ENCODE measurements around the gene GABRB1. TPM values are rescaled to one million over a fixed set of nuclear protein-coding genes. Genes with fewer than 3 reads are reported as not detected.

GABRB1 gene
- not detected for total RNA-seq (ENCODE audit: insufficient read depth, low replicate concordance)

DNA sequence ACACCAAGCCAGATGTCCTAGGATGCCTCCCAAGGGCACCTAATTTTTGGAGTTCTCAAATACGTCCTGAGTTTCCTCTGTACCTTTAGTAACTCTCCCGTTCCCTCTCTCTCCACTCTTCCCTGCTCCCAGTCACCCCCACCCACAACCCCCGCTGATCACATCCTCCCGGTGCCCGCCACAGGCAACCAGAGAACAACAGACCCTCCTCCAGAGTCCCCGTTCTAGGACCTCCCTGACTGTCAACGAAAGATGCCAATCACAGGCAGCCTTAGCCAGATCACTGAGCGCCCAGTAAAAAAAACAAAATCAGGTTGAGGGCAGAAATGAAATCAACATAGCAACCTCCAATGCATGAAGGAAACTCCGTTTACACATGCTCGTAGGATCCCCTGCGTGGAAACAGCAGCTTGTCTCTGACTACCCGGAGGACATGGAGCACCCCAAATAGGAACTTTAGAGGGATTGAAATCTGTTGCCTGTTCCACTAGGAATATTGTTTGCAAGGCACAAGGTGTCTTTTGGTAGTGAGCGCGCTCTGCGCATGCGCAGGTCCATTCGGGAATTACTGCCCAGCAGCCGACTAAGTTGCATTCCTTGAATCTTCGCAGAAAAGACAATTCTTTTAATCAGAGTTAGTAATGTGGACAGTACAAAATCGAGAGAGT, at the start of gene GABRB1:
GABRB1 (plus strand) TSS at position 557 of the 668 bp plus-strand sequence.
- DNase-seq (ENCODE audit: low spot score) = peak; percentile 58

DNA sequence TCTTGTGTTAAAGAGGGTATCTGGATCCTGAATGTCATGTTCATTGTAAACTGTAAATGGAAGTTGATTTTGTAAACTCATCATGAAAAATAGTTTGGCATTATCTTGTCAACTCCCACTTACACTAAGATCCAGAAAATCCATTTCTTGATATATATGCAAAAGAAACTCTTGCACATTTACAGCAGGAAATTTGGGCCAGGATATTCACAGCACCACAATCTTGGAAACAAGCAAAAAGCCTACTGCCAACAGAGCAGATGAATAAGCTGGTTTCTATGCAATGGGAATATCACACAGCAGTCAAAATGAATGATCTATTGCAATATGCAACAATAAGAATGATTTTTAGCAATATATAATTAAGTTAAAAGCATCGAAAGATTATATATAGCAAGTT, 46.6 kb upstream of the GABRB1 start:
- DNase-seq (ENCODE audit: low spot score) = no peak

DNA sequence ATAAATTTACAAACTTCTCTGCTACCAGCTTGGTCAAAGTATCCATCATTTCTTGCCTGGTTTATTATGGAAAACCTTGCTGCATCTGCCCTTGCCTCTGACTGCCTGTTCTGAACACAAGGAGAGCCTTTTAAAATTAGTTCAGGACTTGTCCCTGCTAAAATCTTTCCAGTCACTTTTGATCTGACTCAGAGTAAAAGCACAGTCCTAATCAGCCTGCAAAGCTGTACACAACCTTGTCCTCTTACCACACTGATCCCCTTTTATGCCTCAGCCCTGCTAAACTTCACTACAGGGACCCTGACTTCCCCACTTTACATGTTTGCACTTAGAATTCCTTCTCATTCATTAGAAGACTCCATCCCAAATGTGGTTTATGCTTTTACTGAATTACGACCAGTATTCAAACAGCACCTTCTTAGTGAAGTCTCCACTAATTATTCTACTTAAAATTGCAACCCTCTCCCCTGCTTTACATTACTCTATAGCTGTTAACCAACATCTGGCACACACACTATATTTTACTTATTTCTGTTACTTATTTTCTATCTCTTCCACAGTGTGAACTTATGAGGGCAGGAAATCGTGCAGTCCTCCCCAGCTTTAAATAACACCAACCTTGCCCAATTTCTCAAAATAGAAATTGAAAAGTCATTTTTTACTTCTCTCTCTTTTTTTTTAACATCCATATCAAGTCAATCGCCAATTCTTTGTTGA, 44.3 kb upstream of the GABRB1 start:
- DNase-seq (ENCODE audit: low spot score) = no peak

DNA sequence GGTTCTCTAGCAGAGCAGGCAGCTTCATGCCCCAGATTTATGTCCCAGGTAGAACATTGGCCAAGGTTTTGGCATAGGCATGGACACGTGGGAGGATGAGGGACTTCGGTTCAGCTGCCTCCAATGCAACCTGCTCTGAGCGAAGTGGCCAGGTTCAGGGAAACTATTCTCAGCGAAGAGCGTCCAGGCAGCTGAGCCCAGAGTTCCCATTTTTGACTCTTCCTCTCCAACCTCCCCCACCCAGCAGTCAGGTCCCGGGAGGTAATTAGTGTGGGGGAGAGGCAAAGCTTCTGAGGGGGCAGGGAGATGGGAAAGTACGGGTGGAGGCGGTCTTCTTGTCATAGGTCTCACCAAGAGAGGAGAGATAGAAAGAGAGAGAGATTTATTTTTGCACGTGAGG, 39.0 kb upstream of the GABRB1 start:
- DNase-seq (ENCODE audit: low spot score) = no peak

DNA sequence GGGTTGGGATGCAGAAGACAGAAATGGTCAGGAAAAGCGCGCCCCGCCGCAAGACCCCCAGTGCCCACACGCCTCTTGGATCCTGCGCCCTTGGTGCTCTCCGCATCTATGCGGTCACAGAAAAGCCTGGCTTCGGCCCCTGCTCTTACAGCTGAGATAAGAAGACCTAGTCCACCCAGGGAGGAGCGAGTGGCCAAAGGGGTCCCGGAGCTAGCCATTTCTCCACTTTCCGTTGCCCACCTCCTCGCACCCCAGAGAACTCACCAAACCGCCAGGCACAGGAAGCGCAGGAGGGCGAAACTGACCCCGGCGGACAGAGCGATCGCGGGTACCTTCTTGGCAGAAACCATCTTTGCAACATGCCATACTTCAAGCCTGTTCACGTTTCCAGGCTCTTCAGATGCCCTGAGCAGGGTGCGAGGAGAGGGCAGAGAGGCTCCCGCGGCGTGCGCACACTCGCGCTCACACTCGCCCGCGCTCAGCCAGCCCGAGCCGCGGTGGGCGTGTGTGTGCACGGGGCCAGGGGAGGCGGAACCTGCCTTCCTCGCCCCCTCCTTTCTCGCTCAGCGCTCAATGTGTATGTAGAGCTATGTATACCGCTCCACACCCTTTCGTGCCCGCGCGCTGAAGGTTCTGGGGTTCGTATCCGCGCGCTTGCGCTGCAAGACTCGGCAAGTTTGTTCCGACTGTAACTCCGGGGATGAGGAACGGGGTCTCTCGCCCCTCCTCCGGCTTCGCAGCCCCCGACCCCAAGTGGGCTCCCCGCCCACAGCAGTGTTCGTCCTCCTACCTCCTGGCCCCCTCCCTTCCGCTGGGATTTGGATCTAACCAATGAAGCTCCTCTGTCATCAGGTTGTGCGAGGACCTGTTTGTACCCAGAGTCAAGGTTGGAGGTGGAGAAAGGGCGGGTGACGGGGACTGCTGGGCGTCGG, 38.0 kb upstream of the GABRB1 start, which contains the start of gene GABRA4:
GABRA4 (minus strand) TSS at position 507 of the 932 bp plus-strand sequence; CDS start at position 350, 157 bp downstream.
- DNase-seq (ENCODE audit: low spot score) = no peak

DNA sequence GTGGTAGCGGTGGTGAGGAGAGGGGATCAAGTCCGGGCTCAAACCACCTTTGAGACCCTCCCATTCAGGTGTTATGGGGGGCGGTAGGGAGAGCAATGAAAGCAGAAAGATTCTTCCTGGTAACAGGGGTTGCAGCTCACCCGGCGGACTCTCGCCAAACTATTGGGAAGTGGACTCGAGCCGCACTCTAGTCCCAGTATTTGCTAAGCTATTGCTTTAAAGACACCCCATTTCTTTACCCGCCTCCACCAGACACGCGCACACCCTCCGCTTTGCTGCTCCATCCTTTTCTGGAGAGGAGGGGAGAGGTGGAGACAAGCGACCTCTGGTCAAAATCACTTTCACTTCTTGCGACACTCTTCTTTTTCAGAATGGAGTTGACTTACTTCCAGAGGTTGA, 37.4 kb upstream of the GABRB1 start:
- no peak for DNase-seq (ENCODE audit: low spot score)

DNA sequence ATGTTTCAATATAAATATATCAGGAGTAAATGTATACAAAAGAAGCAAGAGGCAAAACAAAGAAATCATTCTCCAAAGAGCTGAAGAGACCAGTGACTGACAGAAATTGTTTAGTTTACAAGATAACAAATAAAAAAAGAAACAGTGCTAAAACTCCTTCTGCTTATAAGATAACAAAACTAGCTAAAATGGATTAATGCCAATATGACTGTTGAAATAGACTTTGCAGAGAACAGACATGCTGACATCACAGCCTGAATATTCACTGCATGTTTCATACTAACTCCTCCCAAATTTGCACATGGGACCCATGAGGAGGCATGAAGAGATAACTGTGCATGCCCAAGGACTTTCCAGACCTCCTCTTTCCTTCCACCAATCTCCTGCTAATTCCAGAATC, 31.8 kb upstream of the GABRB1 start:
- DNase-seq (ENCODE audit: low spot score) = no peak

DNA sequence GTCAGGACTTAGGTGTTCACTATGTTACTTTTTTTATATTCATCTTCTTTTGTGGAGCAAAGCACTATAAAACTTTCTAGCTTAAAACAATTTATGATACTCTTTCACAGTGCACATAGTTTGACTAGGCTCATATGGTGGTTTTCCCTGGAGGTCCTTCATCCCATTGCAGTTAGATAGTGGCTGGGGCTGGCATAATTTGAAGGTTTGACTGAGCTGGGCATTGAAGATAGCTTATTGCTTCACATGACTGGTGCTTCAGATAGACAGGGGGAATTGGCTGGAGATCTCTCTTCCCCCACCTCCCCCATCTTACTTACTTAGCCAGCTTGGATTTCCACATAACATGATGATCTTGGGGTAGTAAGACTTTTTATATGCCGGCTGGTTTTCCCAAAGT, 31.0 kb upstream of the GABRB1 start:
- no peak for DNase-seq (ENCODE audit: low spot score)

DNA sequence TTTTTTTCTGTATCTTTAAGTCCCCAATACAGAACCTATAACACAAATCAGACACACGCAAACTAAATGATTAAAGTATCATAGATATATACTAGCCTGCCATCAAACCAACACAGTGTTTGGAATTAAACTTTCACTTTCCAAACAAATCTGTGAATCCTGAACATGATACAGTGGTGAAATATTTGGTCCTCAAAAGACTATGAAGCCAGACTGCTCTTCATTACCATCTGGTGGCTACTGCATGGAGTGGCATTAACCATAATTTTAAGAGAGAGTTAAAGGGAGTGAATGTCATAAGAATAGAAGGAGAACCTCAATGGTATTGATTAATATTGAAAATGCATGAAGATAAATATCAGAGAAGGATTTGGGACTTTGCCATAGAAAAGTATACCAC, 28.8 kb upstream of the GABRB1 start:
- no peak for DNase-seq (ENCODE audit: low spot score)

DNA sequence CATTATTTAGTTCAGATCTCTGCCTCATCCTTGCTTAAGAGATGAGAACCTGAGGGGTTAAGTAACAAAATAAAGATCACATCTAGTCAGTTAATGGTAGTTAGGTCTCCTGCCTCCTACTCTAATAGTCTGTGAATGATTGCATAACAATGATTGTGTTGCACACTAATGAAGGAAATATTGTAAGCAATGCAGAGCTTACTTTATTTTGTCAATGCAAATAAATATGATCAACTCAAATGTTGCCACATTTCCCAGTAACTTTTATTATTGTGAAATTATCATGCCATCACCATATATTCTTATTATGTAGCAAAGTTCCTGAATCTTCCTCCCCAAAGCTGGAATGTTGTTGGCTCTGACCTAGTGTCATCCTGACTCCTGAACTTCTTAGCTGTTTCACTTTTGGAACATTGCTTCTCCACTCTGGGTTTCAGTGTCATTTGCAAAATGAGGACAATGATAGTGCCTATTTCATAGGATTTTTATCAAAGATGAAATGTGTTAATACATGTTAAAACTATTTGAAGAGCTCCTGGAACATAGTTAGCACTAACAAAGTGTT, 20.9 kb upstream of the GABRB1 start:
- no peak for DNase-seq (ENCODE audit: low spot score)

DNA sequence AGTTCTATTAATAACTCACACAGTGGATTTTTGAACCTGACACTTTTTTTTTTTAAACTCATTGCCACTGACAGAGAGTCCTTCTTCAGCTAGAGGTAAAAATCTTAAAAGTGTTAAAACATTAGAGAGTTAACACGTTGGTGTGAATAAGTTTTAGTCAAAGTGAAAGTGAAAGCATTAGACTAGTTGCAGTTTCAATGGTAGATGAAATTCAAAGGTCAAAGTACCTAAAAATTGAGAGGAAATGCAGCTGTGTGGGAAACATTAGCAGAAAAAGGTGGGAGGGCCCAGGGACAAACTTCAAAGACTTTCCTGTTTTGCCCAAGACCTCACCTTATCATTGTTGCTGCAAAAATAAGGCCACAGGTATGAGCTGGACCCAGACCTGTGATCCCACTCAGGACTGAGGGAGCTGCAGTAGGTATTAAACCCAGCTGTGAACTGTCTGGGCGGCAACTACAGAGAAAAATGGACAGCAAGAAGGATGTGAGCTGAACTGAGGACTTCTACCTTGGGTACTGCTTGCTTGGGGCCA, 20.4 kb upstream of the GABRB1 start:
- no peak for DNase-seq (ENCODE audit: low spot score)

DNA sequence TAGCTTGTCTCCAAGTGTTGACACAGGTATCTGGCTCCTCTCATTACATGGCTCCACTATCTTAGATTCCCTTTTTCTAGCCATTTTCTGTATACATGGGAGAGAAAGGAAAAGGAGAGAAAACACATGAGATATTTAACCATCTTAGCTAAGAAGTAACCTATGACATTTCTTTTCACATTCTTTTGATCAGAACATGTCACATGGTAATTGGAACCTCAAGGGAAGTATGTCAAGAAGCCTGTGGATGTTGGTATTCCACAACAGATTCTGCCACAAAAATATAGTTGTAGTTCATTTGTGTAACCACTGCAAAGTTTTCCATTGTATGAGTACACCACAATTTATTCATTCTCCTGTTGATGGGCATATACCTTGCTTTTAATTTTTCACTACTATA, 18.7 kb upstream of the GABRB1 start:
- no peak for DNase-seq (ENCODE audit: low spot score)

DNA sequence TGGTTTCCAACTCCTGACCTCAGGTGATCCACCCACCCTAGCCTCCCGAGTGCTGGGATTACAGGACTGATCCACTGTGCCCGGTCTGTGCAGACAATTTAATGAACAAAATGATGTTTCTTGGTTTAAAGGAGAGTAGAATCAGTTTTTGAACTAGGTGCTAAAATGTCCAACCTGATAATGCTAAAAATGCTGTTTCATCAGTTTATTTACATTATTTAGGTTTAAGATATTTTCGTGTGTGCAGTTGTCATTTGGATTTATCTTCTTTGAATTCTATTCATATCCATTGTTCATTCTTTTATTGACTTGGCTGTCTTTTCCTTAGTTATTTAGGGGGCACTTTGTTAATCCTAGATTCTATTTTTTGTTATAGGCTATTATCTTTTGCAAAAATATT, 18.0 kb upstream of the GABRB1 start:
- DNase-seq (ENCODE audit: low spot score) = no peak

DNA sequence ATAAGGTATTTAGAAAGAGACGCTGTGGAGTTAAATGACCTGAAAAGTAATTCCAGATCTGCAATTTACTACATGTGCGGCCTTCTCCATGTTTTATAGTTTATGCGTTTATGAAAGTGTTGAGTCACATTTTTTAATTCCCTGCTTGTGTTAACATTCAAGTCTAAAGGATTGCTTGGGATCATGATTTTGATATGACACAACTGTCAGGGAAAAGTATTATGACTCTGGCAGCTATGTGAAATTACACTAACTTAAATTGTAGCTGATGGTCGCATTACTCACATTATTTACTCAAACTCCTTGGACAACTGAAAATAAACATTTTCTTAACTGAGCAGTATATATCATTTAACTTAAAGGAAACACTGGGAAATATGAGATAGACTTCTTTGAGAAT, 14.3 kb upstream of the GABRB1 start:
- DNase-seq (ENCODE audit: low spot score) = no peak

DNA sequence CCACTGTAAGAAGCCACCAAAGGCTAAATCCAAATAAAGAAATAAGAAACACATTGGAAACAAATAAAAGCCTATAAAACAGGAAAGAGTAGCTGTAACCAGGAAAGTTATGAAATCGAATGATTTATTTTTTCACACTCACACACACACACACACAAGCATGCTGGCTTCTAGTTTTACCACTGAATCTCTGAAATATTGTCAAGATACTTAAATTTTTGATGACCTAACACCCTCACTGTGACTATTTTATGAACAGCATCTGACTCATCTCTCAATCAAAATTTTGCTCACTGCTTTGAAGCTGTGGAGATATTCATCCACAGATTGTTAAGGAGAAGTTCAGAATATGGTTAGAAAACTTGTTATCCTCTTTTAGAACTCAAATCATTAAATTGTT, 13.9 kb upstream of the GABRB1 start:
- DNase-seq (ENCODE audit: low spot score) = no peak

DNA sequence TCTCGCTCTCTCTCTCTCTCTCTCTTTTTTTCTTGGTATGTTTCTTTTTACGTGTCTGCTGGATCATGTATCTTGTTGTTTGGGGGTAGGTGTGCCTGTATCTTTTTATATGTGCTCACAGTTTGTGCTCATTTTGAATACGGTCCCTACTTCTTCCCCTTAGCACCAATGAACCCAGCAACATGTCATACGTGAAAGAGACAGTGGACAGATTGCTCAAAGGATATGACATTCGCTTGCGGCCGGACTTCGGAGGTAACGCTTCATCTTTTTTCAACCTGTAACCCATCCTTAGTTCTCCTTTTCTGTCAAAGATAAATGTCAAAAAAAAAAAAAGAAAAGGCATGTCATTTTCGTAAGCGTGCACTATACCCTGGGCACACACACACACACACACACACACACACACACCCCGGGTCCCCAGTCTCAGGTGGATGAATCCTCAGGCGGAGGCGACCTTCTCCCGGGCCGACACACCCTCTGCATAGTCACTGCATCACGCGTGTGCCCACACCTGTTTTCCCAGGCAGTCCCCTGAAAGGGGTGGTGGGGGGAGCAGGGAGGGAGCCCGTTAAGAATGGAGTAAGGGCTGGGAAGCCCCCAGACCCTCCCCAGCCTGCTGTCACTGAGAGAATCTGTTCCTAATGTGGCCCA, 511 bp downstream of the GABRB1 start:
- no peak for DNase-seq (ENCODE audit: low spot score)

DNA sequence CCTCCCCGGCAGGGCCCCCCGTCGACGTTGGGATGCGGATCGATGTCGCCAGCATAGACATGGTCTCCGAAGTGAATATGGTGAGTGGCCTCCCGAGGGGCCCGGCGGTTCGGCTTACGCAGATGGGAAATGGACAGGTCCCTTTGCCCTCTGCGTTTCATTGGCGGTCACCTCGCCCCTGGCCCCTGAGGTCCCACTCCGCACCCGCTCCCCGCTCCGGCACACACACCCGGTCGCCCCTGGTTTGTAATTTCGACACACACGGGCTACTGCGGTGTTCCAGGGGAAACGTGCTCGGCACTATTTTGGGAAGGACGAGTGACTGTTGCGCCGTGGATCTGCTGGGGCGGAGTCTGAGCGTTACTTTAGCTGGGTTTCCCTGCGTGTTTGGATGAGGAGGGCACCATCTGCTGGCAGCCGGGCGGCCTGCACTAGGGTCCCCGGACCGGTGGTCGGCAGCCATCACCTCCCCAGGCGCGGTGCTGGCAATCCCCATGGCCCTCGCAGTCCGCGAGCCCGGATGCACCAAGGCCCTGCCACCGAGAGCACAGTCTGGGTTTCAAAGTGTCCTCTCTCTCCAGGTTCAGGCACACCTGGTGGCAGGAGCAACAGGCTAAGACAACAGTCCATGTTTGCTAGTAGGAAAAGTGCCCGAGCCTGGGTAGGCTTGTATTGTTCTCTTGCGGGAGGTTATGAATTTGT, 1.2 kb downstream of the GABRB1 start:
- DNase-seq (ENCODE audit: low spot score) = peak; percentile 57

DNA sequence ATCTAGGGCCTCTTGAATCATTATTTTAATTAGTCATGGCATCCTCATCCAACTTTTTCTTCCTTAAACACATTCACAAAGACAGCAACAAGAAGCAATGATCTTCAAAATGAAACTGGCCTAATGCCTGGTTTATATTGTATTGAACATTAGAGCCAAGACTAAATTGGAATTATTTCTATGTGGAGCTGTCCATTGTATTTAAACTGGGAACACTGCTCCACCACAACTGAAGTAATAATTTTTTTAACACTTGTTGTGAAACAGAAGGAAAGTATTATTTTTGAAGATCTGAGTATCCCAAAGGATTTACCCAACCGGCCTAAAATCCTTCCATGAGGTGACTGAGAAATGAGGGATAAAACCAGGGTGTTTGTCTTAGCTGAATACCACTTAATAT, 6.9 kb downstream of the GABRB1 start:
- no peak for DNase-seq (ENCODE audit: low spot score)

DNA sequence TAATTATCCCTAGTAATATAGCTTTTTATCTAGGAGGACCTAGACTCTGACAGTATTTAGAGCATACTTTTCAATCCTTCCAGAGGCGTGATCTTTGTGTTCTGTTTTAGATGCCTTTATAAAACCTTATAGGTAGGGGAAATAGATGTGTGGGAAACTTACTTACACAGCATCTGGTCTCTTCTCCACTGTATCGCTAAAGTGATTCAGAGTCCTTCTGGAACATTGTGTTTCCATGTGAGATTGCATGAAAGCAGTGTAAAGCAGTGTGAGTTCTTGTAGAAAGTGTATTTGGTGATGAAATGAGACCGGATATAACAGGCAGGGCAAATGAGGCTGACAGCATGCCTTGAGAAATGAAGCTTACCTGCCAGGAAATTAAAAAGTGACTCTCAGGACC, 9.5 kb downstream of the GABRB1 start:
- no peak for DNase-seq (ENCODE audit: low spot score)

DNA sequence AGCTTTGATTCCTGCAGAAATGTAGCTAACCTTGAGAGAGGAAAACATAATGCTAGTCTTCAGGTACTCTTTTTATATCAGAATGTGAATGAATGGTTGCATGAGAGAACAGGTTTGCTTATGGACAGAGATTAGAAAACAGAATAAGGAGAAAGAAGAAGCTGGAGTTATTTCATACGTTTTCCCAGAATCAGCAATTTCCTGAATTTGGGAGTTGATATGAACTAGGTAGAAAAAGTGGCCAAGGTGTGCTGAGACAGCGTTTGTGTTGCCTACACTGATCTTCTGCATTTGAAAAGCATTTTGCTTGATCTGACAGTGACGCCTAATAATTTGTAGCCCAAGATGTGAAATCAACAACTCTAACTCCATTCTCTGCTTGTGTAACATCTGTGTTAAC, 12.5 kb downstream of the GABRB1 start:
- no peak for DNase-seq (ENCODE audit: low spot score)
